SU-DHL-6 (cell line): ENCODE data around the gene USP43.

ENCODE experiments used
- H2AFZ ChIP-seq: fragments of 200-600 bp; sonication (generic); 2 replicates; pipeline ENCODE4 v1.6.1; 2014; ENCODE audit warnings: low read depth, mild to moderate bottlenecking, moderate library complexity, mixed read lengths, antibody characterized with exemption, low read length; ENCODE audit not compliant: severe bottlenecking
- H3F3A ChIP-seq: fragments of 200-600 bp; shearing (Covaris generic); 2 replicates; pipeline ENCODE4 v1.6.0; 2016; ENCODE audit warnings: antibody characterized with exemption, mild to moderate bottlenecking; ENCODE audit not compliant: insufficient read depth
- H3K27ac ChIP-seq: fragments of 200-600 bp; sonication (generic); 2 replicates; pipeline ENCODE4 v1.5.1; 2016; ENCODE audit warnings: low read depth, mild to moderate bottlenecking, low read length, moderate library complexity, mixed read lengths
- H3K27me3 ChIP-seq: fragments of 200-600 bp; sonication (generic), shearing (Covaris generic); 2 replicates; pipeline ENCODE4 v1.6.0; 2014; ENCODE audit warnings: mild to moderate bottlenecking, low read length
- H3K36me3 ChIP-seq: fragments of 200-600 bp; sonication (generic); 2 replicates; pipeline ENCODE4 v1.6.1; 2014; ENCODE audit warnings: mild to moderate bottlenecking, low read length, mixed read lengths
- H3K4me2 ChIP-seq: fragments of 300-600, 200-600 bp; shearing (Covaris generic), sonication (generic); 2 replicates; pipeline ENCODE4 v1.6.0; 2014; ENCODE audit warnings: low read length, low read depth, mild to moderate bottlenecking; ENCODE audit not compliant: poor library complexity, severe bottlenecking
- H3K4me3 ChIP-seq: fragments of 200-600 bp; sonication (generic); 2 replicates; pipeline ENCODE4 v1.5.1; 2014; ENCODE audit warnings: antibody characterized with exemption, low read length, mild to moderate bottlenecking, mixed read lengths; ENCODE audit not compliant: insufficient read depth, poor library complexity, severe bottlenecking
- H3K79me2 ChIP-seq: fragments of 200-600 bp; sonication (generic); 2 replicates; pipeline ENCODE4 v1.6.1; 2014; ENCODE audit warnings: mild to moderate bottlenecking, low read length, moderate library complexity; ENCODE audit not compliant: insufficient read depth
- H3K9ac ChIP-seq: fragments of 200-600 bp; sonication (generic); 2 replicates; pipeline ENCODE4 v1.7.0; 2014; ENCODE audit warnings: mild to moderate bottlenecking, low read length
- H3K9me2 ChIP-seq: fragments of 200-600 bp; sonication (generic); replicated peaks from 2 replicates; pipeline ENCODE4 v1.6.1; 2014; ENCODE audit warnings: low read length; ENCODE audit not compliant: insufficient read depth
- H3K9me3 ChIP-seq: fragments of 200-600 bp; sonication (generic); 2 replicates; pipeline ENCODE4 v1.6.1; 2014; ENCODE audit warnings: low read length, mixed read lengths; ENCODE audit not compliant: insufficient read depth
- H4K20me1 ChIP-seq: fragments of 200-600 bp; sonication (generic); 2 replicates; pipeline ENCODE4 v1.6.1; 2014; ENCODE audit warnings: low read depth, mild to moderate bottlenecking, antibody characterized with exemption, low read length, moderate library complexity, mixed read lengths
- CTCF ChIP-seq: fragments of 200-600 bp; sonication (generic); IDR thresholded peaks from one replicate; pipeline ENCODE4 v1.5.1; 2017; ENCODE audit warnings: antibody characterized with exemption, mild to moderate bottlenecking, low read length, moderate library complexity; ENCODE audit not compliant: insufficient read depth, poor library complexity, severe bottlenecking
- EZH2phosphoT487 ChIP-seq: fragments of 200-600 bp; sonication (generic), shearing (Covaris generic); conservative IDR thresholded peaks from 2 replicates; pipeline ENCODE4 v1.6.1; 2018; ENCODE audit warnings: mild to moderate bottlenecking, antibody characterized with exemption, low read length, moderate library complexity, mixed read lengths

Gene USP43

GRCh38 chr17:9672691-9673090 lies 27.4 kb downstream of the USP43 start:
- Histone ChIP-seq H3K9ac (no peak overlapping the region), H3K36me3 (no peaks in the 10 kb centered on the region), H3K27me3 (no peaks in the 10 kb centered on the region), H3K27ac (no peak overlapping the region), H2AFZ (no peak overlapping the region), H3K4me2 (no peak overlapping the region), H3K4me3 (no peak overlapping the region), H3K9me2 (no peaks in the 10 kb centered on the region), H3K79me2 (no peaks in the 10 kb centered on the region), H4K20me1 (no peaks in the 10 kb centered on the region), H3F3A (no peaks in the 10 kb centered on the region), H3K9me3 (no peaks in the 10 kb centered on the region)
- TF ChIP-seq EZH2phosphoT487 (no peak), CTCF (no peak)

GRCh38 chr17:9676084-9676483 lies 30.8 kb downstream of the USP43 start:
- H3K4me2 ChIP-seq, result no peak overlapping the region
- H3K9ac ChIP-seq, result no peak overlapping the region
- no peaks in the 10 kb centered on the region for H3K79me2 ChIP-seq
- H3K4me3 ChIP-seq, result no peak overlapping the region
- no peaks in the 10 kb centered on the region for H3F3A ChIP-seq
- no peak overlapping the region for H2AFZ ChIP-seq
- H3K9me3 ChIP-seq, result peaks cover 7% of the 10 kb centered on the region; the same call in 1 of the 2 replicates
- H3K27ac ChIP-seq, result no peak overlapping the region
- no peaks in the 10 kb centered on the region for H4K20me1 ChIP-seq
- TF ChIP-seq CTCF (no peak), EZH2phosphoT487 (no peak)
- no peaks in the 10 kb centered on the region for H3K36me3 ChIP-seq
- H3K9me2 ChIP-seq, result no peaks in the 10 kb centered on the region
- no peaks in the 10 kb centered on the region for H3K27me3 ChIP-seq

- no peaks in the 10 kb centered on the region for H3F3A ChIP-seq
- H3K9me3 ChIP-seq, result peaks cover 7% of the 10 kb centered on the region; the same call in 1 of the 2 replicates
- H3K36me3 ChIP-seq, result no peaks in the 10 kb centered on the region
- TF ChIP-seq CTCF, result no peak
- no peak for TF ChIP-seq EZH2phosphoT487
- H4K20me1 ChIP-seq, result no peaks in the 10 kb centered on the region
- no peak overlapping the region for H3K4me2 ChIP-seq
- no peak overlapping the region for H3K9ac ChIP-seq
- H3K4me3 ChIP-seq, result no peak overlapping the region
- H2AFZ ChIP-seq, result no peak overlapping the region
- H3K27ac ChIP-seq, result no peak overlapping the region
- no peaks in the 10 kb centered on the region for H3K27me3 ChIP-seq
- H3K79me2 ChIP-seq, result no peaks in the 10 kb centered on the region
- H3K9me2 ChIP-seq, result no peaks in the 10 kb centered on the region
These were observed 31.5 kb downstream of the USP43 start for GRCh38 chr17:9676820-9677310.
